ENCODE data around the gene ABLIM3. TPM values are rescaled to one million over a fixed set of nuclear protein-coding genes. Genes with fewer than 3 reads are reported as not detected.
"Not testable (repeated sequence)": the region's sequence is repeated elsewhere in the genome, so short reads cannot be mapped to it uniquely, and the experiment has no call there.

Gene ABLIM3
- total RNA-seq, 3 donors from 2014 or later = 26.3 to 61.9 (median 57.4) TPM

GRCh38 chr5:149177911-149178565, 36.7 kb downstream of the ABLIM3 start:
- no peaks in the 10 kb centered on the region for H3K36me3 ChIP-seq
- H3K27me3 ChIP-seq = no peaks in the 10 kb centered on the region
- H3K9me3 ChIP-seq = no peaks in the 10 kb centered on the region
- H3K4me3 ChIP-seq = no peak overlapping the region
- TF ChIP-seq POLR2A (IDR thresholded peaks at IDR 0.05) (no peak), CTCF (IDR thresholded peaks at IDR 0.05) (no peak), POLR2AphosphoS5 (IDR thresholded peaks at IDR 0.05) (no peak)
- no peak overlapping the region for H3K27ac ChIP-seq
- intact Hi-C loops (cut with DNase I; ENCODE audit: low total_unique reads) = no loop called here
- H3K4me1 ChIP-seq = no peaks in the 10 kb centered on the region
- DNase-seq (ENCODE audit: low spot score in 2 of 2) = no peak

- Histone ChIP-seq H3K9me3 (no peaks in the 10 kb centered on the region), H3K36me3 (no peaks in the 10 kb centered on the region), H3K4me3 (no peak overlapping the region), H3K27ac (no peak overlapping the region), H3K27me3 (no peaks in the 10 kb centered on the region), H3K4me1 (no peaks in the 10 kb centered on the region)
- TF ChIP-seq CTCF (IDR thresholded peaks at IDR 0.05) = no peak
- no peak for TF ChIP-seq POLR2A (IDR thresholded peaks at IDR 0.05)
- TF ChIP-seq POLR2AphosphoS5 (IDR thresholded peaks at IDR 0.05) = no peak
- intact Hi-C loops (cut with DNase I; ENCODE audit: low total_unique reads) = no loop called here
- DNase-seq (ENCODE audit: low spot score in 2 of 2) = no peak
Measured at GRCh38 chr5:149181732-149182131, 40.4 kb downstream of the ABLIM3 start.

GRCh38 chr5:149182241-149182640, 40.9 kb downstream of the ABLIM3 start:
- Histone ChIP-seq H3K27ac (no peak overlapping the region), H3K27me3 (no peaks in the 10 kb centered on the region), H3K36me3 (no peaks in the 10 kb centered on the region), H3K4me3 (no peak overlapping the region), H3K9me3 (no peaks in the 10 kb centered on the region), H3K4me1 (no peaks in the 10 kb centered on the region)
- intact Hi-C loops (cut with DNase I; ENCODE audit: low total_unique reads) = no loop called here
- TF ChIP-seq CTCF (IDR thresholded peaks at IDR 0.05) = no peak
- no peak for TF ChIP-seq POLR2A (IDR thresholded peaks at IDR 0.05)
- no peak for TF ChIP-seq POLR2AphosphoS5 (IDR thresholded peaks at IDR 0.05)
- DNase-seq (ENCODE audit: low spot score in 2 of 2) = no peak

GRCh38 chr5:149185067-149185466, 43.8 kb downstream of the ABLIM3 start:
- intact Hi-C loops (cut with DNase I; ENCODE audit: low total_unique reads) = no loop called here
- Histone ChIP-seq H3K4me1 (no peaks in the 10 kb centered on the region), H3K27me3 (no peaks in the 10 kb centered on the region), H3K4me3 (no peak overlapping the region), H3K27ac (no peak overlapping the region), H3K36me3 (no peaks in the 10 kb centered on the region), H3K9me3 (no peaks in the 10 kb centered on the region)
- TF ChIP-seq POLR2A (IDR thresholded peaks at IDR 0.05) = no peak
- no peak for TF ChIP-seq CTCF (IDR thresholded peaks at IDR 0.05)
- TF ChIP-seq POLR2AphosphoS5 (IDR thresholded peaks at IDR 0.05) = no peak
- no peak for DNase-seq (ENCODE audit: low spot score in 2 of 2)

GRCh38 chr5:149186506-149186905, 45.2 kb downstream of the ABLIM3 start:
- H3K4me1 ChIP-seq = no peaks in the 10 kb centered on the region
- H3K36me3 ChIP-seq = no peaks in the 10 kb centered on the region
- intact Hi-C loops (cut with DNase I; ENCODE audit: low total_unique reads) = no loop called here
- H3K27ac ChIP-seq = no peak overlapping the region
- H3K9me3 ChIP-seq = no peaks in the 10 kb centered on the region
- DNase-seq (ENCODE audit: low spot score in 2 of 2) = no peak
- H3K4me3 ChIP-seq = no peak overlapping the region
- H3K27me3 ChIP-seq = no peaks in the 10 kb centered on the region
- TF ChIP-seq CTCF (IDR thresholded peaks at IDR 0.05) (no peak), POLR2A (IDR thresholded peaks at IDR 0.05) (no peak), POLR2AphosphoS5 (IDR thresholded peaks at IDR 0.05) (no peak)

- H3K4me3 ChIP-seq; DNase-seq (ENCODE audit: low spot score in 2 of 2); intact Hi-C loops (cut with DNase I; ENCODE audit: low total_unique reads); H3K9me3 ChIP-seq; H3K36me3 ChIP-seq; H3K27ac ChIP-seq; H3K4me1 ChIP-seq; H3K27me3 ChIP-seq: not testable (repeated sequence)
Measured at GRCh38 chr5:149187617-149188016, 46.3 kb downstream of the ABLIM3 start.

All from breast epithelium (tissue), 4 donors.